EH (cell line): ENCODE measurements around the gene S100A10.
A peak's percentile ranks its signal among the peaks of the same experiment; 100 is the strongest.

Experiments
- DNase-seq: peaks from one replicate; pipeline ENCODE4 v3.0.0-alpha.2; 2015; ENCODE audit warnings: low read depth

Gene S100A10

GRCh38 chr1:152013664-152014237 lies 20.1 kb upstream of the S100A10 start:
- DNase-seq: peak; percentile 54

- no peak for DNase-seq
These were observed 16.0 kb upstream of the S100A10 start for GRCh38 chr1:152009691-152010090.

DNA sequence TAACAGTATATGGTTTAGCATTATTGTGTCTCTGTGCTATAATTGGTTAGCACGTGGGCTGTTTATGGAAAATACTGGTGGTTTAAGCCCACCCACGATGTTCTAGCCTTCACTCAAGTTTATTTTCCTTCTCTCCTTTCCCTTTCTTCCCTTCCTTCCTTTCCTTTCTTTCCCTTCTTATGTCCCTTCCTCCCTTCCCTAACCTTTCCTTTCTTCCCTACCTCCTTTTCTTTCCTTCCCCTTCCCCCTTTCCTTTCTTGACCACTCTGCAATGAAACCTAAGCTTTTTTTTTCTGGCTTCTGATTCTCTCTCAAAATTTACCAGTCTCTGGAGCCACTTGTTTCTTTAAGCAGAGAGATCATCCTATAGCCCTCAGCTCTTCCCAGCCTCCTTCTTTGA lies 13.4 kb upstream of the S100A10 start:
- no peak for DNase-seq

DNA sequence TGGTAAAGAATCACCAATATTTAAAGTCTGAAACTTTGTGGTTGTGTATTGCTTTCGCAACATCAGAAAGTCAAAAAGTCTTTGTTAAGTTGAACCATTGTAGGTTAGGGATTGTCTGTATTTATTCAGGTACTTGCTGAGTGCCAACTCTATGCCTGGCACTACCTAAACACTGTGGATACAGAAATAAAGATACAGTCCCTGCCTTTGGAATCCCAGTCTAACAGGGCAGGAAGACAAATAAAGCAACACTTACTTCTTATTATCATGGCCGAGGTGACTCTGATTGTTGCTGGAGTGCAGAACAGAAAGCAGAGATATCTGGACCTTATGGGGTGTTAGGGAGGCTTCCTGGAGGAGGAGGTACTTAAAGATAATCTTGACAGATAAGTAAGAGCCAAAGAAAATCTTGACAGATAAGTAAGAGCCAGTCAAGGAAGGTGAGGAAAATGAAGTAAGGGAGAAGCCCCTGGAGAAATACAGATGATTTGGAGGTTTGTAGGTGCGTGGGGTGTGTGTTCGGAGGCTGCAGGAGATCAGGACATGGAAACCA lies 11.8 kb upstream of the S100A10 start:
- DNase-seq: no peak

DNA sequence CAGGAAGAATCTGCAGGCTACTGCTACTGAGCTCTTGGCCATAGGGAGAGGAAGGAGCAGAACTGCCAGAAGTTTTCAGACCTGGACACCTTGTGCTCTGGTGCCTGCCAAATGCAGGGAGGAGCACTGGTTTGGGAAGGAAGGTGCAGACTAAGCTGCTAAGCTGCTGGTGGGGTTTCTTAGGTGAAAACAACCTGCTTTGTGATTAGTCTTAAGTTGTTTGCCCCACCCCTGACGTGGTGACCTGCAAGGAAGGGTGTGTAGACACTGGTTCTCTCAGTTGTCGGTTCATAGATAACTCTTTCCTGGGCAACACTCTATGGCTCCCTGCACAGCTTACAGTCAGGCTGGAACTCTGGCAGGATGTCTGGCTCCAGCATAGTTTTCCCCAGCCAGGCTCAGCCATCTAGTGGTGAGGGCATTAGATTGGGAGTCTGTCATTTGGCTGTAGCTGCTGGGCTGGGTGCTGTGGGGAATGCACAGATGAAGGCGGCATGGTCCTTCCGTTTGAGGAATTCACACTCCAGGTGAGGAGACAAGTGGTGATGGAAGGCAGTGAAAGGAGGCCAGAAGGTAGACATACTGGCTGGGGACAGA lies 10.3 kb upstream of the S100A10 start:
- peak; percentile 36 for DNase-seq

DNA sequence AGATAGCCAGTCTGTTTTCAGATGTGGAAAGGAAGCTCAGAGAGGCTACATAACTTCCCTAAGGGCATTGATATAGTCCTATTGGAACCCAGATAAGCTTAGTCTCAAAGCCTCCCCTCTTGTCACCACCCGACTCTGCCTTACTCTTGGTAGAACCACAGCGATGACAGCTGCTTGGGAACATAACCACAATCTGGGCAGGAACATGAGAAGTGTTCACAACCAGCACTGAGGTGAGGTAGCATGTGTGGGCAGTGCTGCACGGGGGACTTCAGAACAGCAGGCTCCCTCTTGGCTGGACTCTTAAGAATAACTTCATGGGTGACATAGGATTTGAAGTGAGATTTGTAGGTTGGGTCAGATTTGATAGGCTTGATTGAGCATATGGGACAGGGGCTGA lies 9.3 kb upstream of the S100A10 start:
- no peak for DNase-seq

- peak; percentile 90 for DNase-seq
These were observed 8.2 kb upstream of the S100A10 start for GRCh38 chr1:152001631-152002584.

DNA sequence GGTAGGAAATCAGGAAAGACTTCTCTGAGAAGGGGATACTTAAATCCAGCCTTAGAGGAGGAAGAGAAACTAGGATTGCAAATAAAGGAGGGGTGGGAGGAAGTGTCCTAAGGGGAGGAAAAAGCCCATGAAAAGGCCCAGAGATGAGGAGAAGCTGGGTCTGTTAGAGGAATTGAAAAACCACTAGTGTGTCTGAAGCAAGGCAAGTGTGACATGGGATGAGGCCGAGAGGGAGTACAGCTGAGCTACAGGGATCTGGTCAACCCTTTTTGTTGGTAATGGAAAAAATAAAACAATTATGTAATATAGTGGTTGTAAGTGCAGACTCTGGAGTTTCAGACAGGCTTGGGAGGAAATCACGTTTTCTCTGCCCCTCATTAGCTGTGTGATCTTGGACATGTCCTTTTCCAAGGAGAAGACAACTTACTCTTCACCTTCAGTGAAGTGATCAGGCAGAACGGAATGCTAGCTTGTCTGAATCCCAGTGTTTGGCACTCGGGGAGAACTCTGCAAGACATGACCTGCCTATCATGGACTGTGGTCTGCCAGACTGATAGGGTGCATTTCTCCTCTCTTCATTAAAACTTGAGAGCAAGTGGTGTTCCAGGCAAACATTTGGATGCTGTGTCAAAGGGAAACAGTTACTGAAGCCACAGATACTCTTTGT lies 7.4 kb upstream of the S100A10 start:
- no peak for DNase-seq

- DNase-seq: no peak
These were observed 5.1 kb upstream of the S100A10 start for GRCh38 chr1:151998611-151999362.

DNA sequence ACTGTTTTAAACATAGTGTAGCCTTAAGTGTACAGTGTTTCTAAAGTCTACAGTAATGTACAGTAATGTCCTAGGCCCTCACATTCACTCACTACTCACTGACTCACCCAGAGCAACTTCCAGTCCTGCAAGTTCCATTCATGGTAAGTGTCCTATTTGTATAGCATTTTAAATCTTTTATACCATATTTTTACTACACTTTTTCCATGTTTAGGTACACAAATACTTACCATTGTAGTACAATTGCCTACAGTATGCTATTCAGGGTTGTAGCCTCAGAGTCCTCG lies 3.6 kb upstream of the S100A10 start:
- no peak for DNase-seq

DNA sequence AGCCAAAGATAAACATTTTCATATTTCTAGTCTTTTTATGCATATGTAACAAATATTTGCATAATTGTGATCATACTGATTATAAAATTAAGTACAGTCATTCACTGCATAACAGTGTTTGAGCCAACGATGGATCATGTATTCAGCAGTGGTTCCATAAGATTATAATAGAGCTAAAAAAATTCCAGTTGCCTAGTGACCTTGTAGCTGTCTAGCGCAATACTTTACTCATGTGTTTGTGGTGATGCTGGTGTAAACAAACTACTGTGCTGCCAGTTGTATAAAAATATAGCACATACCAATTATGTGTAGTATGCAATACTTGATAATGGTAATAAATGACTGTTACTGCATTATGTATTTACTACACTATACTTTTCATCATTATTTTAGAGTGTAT lies 2.1 kb upstream of the S100A10 start:
- no peak for DNase-seq

DNA sequence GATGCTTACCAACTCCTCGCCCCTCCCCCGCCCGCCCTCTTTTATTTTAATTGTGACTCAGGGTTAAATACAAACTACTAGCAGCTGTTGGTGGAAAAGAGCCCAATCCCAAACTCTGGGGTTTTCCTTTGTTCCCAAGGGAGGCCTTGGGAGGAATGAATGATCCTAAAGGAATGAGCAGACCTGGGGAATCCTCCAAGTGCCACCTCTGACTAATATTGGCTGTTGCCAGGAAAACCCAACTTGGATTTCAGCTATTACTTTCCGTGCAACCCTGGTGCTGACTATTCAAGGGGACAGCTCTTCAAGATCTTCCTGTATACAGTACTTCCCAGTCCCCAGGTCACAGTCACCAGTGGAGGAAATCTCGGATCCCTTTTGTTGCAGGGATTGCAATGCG lies 1.3 kb upstream of the S100A10 start:
- peak; percentile 98 for DNase-seq

- peak; percentile 44 for DNase-seq
These were observed 450 bp downstream of the S100A10 start for GRCh38 chr1:151993084-151993733.

DNA sequence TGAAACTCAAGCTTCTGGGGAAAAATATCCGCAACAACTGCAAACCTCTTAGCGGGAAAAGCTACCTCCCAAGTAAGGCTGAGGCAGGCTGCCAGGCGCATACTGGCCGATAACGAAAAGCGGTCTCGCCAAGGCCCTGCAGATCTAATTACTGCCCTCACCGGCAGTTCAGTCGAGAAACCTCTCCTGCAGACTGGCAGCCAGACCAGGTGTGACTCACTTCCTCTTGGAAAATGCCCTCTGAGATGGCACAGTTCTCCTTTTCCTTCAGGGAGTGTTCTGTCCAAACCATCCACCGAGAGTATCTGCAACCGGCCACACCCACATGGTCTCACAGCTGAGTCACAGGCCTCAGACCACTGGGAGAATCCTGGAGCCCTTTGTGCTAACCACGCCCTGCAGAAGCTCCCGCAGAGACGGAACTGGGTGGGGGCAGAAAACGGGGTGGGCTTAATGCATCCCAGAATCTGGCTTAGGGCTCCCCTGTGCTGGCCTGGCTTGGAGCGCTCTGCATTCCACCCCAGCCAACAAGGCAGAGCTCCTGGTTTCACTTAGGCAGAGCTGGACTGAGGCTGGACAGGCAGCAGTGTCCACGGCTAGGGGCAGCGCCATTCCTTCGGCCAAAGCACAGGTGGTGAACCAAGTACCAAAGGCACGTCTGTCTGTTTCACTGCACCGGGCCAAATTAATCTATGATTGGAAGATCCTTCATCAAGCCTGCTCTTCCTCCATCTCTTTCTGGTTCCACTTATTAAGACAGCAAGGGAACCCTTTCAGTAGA lies 1.2 kb downstream of the S100A10 start:
- peak; percentile 94 for DNase-seq

DNA sequence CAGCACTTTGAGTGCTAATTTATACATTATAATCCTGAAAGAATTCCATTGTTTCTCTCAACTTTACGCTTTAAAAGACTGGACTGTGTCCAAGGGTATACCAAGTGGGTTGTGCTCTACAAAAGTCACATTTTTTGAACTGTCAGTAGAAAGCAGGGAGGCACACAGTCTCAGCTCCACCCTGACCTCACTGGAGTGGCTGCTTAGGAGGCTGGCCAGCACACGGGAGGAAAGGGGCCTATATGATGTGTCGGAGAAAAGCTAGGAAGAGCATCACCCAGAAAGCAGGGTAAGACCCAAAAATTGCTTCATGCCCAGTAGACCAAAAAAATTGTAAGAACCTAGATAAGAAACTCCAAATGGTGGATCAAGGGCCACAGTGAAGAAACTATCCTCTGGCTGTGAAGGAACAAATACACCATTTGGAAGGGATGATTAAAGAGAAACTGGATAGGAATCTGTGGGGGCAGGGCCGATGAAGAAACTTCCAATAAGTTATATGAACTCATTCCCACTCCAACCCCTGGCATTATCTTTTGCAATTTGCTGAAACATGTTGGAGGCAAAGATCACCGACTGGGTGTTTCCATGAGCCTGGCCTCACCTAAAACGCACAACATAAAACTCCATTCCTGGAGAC lies 1.9 kb downstream of the S100A10 start:
- DNase-seq: no peak

DNA sequence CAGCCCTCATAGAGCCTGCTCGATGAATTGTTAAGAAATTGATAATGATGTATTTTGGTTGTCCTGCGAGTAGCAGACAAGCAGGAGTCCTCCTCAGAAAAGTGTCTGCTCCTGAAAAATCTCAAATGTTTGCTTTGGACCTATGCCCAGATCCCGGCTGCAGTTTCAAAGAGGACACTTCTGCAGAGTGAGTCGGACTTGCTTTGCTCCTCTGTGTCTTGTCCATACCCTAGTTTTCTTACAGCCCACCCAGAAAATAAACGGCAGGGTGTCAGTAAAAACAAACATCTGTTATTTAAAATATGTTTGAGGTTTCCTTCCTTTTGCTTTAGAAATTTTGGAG lies 2.8 kb downstream of the S100A10 start:
- peak; percentile 84 for DNase-seq

- DNase-seq: peak; percentile 19
These were observed 3.4 kb downstream of the S100A10 start for GRCh38 chr1:151990058-151990855.

DNA sequence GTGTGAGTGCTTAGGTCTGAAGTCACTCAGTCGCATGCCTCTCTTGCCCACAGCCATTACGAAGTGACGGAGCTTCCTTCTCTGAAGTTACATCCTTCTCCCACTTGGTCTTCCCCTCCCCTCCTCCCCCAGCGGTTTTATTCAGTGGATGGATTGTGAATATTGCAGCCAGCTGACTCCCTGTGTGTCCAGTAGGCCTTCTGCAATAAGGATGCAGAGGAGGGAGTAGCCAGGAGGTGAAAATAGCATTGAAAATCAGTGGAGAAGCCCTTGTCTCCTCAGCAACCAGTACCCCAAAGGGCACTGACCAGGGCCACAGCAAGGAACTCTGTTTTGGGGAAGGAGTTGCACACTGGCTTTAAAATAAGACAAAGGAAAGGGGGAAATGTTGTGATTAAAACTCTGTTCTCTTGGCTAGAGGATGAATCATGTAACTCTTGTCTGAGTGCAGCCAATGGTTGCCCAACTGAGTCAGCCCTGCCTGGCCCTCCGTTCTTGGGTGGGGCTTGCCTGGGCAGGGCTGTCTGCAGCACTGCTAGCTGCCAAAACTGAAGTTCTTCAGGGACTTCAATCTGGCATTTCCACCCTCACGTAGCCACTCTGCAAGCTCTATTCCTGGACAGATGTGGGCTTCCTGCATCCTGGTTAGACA lies 4.3 kb downstream of the S100A10 start:
- DNase-seq: peak; percentile 89
